ENCODE measurements around the gene TRMO. TPM values are rescaled to one million over a fixed set of nuclear protein-coding genes. Genes with fewer than 3 reads are reported as not detected.

Gene TRMO, protein sequence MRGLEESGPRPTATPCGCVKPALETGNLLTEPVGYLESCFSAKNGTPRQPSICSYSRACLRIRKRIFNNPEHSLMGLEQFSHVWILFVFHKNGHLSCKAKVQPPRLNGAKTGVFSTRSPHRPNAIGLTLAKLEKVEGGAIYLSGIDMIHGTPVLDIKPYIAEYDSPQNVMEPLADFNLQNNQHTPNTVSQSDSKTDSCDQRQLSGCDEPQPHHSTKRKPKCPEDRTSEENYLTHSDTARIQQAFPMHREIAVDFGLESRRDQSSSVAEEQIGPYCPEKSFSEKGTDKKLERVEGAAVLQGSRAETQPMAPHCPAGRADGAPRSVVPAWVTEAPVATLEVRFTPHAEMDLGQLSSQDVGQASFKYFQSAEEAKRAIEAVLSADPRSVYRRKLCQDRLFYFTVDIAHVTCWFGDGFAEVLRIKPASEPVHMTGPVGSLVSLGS
- polyA plus RNA-seq, result 19.3 TPM
- long read RNA-seq, donor 1, result 0 reads
- long read RNA-seq, donor 2, partial matches to known transcripts, result 1,412 of 1,468 reads
- long read RNA-seq, donor 2, other reads (novel, unspliced or antisense), result 52 of 1,468 reads
- long read RNA-seq, donor 3, result 0 reads
- long read RNA-seq, donor 4, result 0 reads
- long read RNA-seq, donor 5, partial matches to known transcripts, result 0 of 1 reads
- long read RNA-seq, donor 5, other reads (novel, unspliced or antisense), result 0 of 1 reads
- long read RNA-seq, donor 6, transcript TRMO-203 (5 exons, 1,647 nt), result major isoform, 7 of 8 reads
- long read RNA-seq, donor 6, partial matches to known transcripts, result 0 of 8 reads
- long read RNA-seq, donor 6, other reads (novel, unspliced or antisense), result 0 of 8 reads
- long read RNA-seq, donor 7, partial matches to known transcripts, result 0 of 4 reads
- long read RNA-seq, donor 7, other reads (novel, unspliced or antisense), result 0 of 4 reads
- long read RNA-seq, donor 8, transcript TRMO-203 (5 exons, 1,647 nt), result major isoform, 7 of 11 reads
- long read RNA-seq, donor 8, partial matches to known transcripts, result 0 of 11 reads
- long read RNA-seq, donor 8, other reads (novel, unspliced or antisense), result 0 of 11 reads
- long read RNA-seq, donor 9, transcript TRMO-203 (5 exons, 1,647 nt), result major isoform, 5 of 9 reads
- long read RNA-seq, donor 9, partial matches to known transcripts, result 0 of 9 reads
- long read RNA-seq, donor 9, other reads (novel, unspliced or antisense), result 0 of 9 reads
- long read RNA-seq, donor 10, partial matches to known transcripts, result 0 of 1 reads
- long read RNA-seq, donor 10, other reads (novel, unspliced or antisense), result 0 of 1 reads
- long read RNA-seq, donor 11, partial matches to known transcripts, result 0 of 2 reads
- long read RNA-seq, donor 11, other reads (novel, unspliced or antisense), result 0 of 2 reads

DNA sequence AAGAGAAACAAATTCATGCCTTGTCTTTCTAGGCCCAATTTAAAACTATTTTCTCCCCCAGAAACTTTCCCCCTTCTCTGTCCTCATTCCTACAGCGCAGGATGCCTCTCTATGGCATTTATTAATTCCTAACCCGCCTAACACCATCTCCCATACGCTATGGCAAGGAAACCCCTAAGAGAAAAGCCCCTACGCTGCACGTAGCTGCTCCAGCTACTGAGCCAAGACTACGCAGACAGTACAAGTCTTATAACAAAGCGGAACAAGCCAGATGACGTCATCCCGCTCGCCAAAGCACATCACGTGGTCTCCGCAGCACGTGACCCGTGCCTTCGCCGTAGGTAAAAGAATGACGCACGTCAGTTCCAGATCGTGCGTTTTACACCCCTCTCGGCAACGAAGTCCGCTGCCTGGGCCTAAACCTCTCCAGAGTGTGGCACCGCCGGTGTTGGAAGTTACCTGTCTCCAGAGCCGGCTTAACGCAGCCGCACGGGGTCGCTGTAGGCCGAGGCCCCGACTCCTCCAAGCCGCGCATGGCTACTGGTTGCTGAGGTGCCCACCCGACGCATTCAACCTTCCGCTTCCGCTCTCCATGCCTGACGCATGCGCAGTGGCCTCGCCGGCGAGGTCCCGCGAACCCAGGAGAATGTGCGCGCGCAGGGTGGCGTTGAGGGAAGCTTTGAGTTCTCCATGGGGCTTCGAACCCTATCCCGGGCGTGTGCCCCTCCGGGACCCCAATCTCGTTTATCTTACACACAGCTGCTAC, at the start of gene TRMO:
TSS of gene TRMO (minus strand) at position 542 of the 766 bp plus-strand sequence. CDS start at position 535, 7 bp downstream.
- H3K4me3 ChIP-seq (ENCODE audit: low read length), result peak within 1 kb of the TSS; percentile 52
- peaks cover 8% of the 10 kb centered on the region for H3K27me3 ChIP-seq (ENCODE audit: control insufficient read depth, insufficient read depth, low read length)
- no CpG with 5 or more reads among the region's 54 CpGs for WGBS (ENCODE audit: insufficient coverage, low lambda C conversion rate)
- peak within 1 kb of the TSS; percentile 86 for H3K27ac ChIP-seq (ENCODE audit: low read length)
- no peaks in the 10 kb centered on the region for H3K9me3 ChIP-seq (ENCODE audit: control insufficient read depth, low read depth, low read length)
- H3K36me3 ChIP-seq (ENCODE audit: control insufficient read depth, insufficient read depth, low read length), result no peaks in the 10 kb centered on the region
- H3K4me1 ChIP-seq (ENCODE audit: control insufficient read depth, insufficient read depth, low read length), result peaks cover 11% of the 10 kb centered on the region
- peak; percentile 98 to 99 for DNase-seq

DNA sequence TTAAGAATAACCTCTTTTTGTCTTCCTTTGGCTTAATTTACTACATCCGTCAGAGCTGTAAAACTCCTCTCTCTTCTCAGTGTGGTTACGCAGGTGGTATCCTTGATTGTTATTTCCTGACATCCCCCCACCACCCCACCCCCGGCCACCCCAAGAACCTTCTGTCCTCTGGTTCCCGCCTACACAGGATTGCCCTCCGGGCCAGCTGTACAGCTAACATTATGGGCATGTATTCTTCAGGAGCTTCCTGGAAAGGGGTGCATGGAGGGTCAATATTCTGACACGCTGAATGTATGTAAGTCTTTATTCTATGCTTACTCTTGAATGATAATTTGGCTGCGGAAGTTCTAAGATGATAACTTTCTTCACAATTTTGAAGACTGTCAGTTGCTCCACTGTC, 47.9 kb upstream of the TRMO start:
- peaks cover 3% of the 10 kb centered on the region for H3K27me3 ChIP-seq (ENCODE audit: control insufficient read depth, insufficient read depth, low read length)
- no peaks in the 10 kb centered on the region for H3K9me3 ChIP-seq (ENCODE audit: control insufficient read depth, low read depth, low read length)
- no peak overlapping the region for H3K4me3 ChIP-seq (ENCODE audit: low read length)
- no peak overlapping the region for H3K27ac ChIP-seq (ENCODE audit: low read length)
- H3K4me1 ChIP-seq (ENCODE audit: control insufficient read depth, insufficient read depth, low read length), result no peaks in the 10 kb centered on the region
- no peaks in the 10 kb centered on the region for H3K36me3 ChIP-seq (ENCODE audit: control insufficient read depth, insufficient read depth, low read length)
- DNase-seq, result no peak
- no CpG with 5 or more reads among the region's 7 CpGs for WGBS (ENCODE audit: insufficient coverage, low lambda C conversion rate)

DNA sequence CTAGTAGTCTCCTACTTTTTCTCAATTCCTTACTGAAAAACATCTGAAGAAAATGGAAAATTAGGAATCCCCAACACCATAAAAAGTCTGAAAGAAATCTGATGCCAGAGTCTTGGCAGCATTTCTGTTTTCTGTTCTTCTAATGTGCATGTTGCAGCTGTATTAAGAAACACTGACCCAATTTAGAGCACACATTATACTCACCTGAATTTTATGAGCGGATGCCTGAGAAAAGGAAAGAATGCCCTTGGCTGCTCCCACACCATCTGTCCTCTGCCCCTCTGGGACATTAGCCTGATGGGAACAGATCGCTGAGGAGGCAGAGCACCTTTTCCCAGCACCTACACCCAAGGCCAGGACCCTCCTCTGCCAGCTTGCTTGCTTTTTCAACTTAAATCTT, 46.7 kb upstream of the TRMO start:
- no peak for DNase-seq
- no peaks in the 10 kb centered on the region for H3K4me1 ChIP-seq (ENCODE audit: control insufficient read depth, insufficient read depth, low read length)
- H3K36me3 ChIP-seq (ENCODE audit: control insufficient read depth, insufficient read depth, low read length), result no peaks in the 10 kb centered on the region
- peaks cover 3% of the 10 kb centered on the region for H3K27me3 ChIP-seq (ENCODE audit: control insufficient read depth, insufficient read depth, low read length)
- H3K27ac ChIP-seq (ENCODE audit: low read length), result no peak overlapping the region
- no peaks in the 10 kb centered on the region for H3K9me3 ChIP-seq (ENCODE audit: control insufficient read depth, low read depth, low read length)
- no peak overlapping the region for H3K4me3 ChIP-seq (ENCODE audit: low read length)
- no CpG with 5 or more reads among the region's 2 CpGs for WGBS (ENCODE audit: insufficient coverage, low lambda C conversion rate)

DNA sequence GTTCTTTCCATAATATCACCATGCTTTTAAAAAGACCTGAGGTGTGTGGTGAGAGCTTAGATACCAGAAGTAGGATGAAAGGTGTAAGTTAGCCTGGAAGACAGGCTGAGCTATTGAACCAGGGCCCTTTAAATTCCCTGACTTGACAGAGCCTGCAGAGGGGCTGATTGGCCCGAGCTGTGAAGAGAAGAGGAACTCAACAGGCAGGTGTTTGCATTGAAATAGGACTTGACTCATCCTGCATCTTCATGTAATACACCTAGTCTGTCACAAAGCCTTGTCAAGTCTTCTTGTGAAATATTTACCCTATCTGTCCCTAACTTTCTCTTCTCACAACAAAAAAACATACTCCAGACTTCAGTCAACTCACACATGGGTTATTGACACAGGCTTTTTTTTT, 44.2 kb upstream of the TRMO start:
- Histone ChIP-seq H3K4me3 (ENCODE audit: low read length) (no peak overlapping the region), H3K4me1 (ENCODE audit: control insufficient read depth, insufficient read depth, low read length) (no peaks in the 10 kb centered on the region), H3K36me3 (ENCODE audit: control insufficient read depth, insufficient read depth, low read length) (no peaks in the 10 kb centered on the region), H3K9me3 (ENCODE audit: control insufficient read depth, low read depth, low read length) (no peaks in the 10 kb centered on the region), H3K27me3 (ENCODE audit: control insufficient read depth, insufficient read depth, low read length) (no peaks in the 10 kb centered on the region), H3K27ac (ENCODE audit: low read length) (no peak overlapping the region)
- no peak for DNase-seq
- WGBS (ENCODE audit: insufficient coverage, low lambda C conversion rate), result no CpG with 5 or more reads among the region's 1 CpG

DNA sequence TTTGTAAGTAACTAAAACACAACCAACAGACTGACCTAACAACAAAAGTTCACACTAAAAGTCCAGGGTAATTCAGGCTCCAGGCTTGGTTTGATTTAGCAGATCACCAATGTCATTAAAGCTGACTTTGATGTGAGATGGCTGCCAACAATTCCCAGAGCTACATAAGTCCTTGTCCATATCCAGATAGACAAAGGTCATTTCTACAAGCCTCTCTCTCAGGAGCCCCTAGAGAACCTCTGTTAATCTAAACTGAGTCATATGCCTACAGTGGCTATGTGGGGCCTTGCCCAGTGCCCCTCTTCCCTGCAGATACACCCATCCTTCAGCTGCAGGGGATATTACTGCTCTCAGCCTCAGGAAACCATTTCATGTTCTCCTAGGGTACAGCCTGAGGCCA, 42.6 kb upstream of the TRMO start:
- Histone ChIP-seq H3K4me1 (ENCODE audit: control insufficient read depth, insufficient read depth, low read length) (no peaks in the 10 kb centered on the region), H3K27ac (ENCODE audit: low read length) (no peak overlapping the region), H3K4me3 (ENCODE audit: low read length) (no peak overlapping the region), H3K36me3 (ENCODE audit: control insufficient read depth, insufficient read depth, low read length) (no peaks in the 10 kb centered on the region), H3K27me3 (ENCODE audit: control insufficient read depth, insufficient read depth, low read length) (no peaks in the 10 kb centered on the region), H3K9me3 (ENCODE audit: control insufficient read depth, low read depth, low read length) (no peaks in the 10 kb centered on the region)
- DNase-seq, result no peak

DNA sequence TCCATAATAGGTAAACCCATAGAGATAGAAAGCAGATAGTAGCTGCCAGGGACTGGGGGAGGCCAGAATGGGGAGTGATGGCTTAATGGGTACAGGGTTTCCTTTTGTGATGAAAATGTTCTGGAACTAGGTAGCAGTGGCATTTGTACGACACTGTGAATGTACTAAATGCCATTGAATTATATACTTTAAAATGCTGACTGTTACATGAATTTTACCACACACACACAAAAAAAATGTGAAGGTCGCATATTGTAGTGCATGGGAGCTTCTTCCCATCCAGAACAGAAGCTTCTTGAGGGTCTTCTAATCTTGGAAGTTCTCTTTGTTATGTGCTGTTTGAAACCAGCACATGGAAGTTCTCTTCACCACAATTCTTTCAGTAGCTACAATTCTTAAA, 40.9 kb upstream of the TRMO start:
- DNase-seq, result no peak
- no peaks in the 10 kb centered on the region for H3K9me3 ChIP-seq (ENCODE audit: control insufficient read depth, low read depth, low read length)
- H3K27ac ChIP-seq (ENCODE audit: low read length), result no peak overlapping the region
- H3K36me3 ChIP-seq (ENCODE audit: control insufficient read depth, insufficient read depth, low read length), result no peaks in the 10 kb centered on the region
- H3K4me3 ChIP-seq (ENCODE audit: low read length), result no peak overlapping the region
- H3K4me1 ChIP-seq (ENCODE audit: control insufficient read depth, insufficient read depth, low read length), result no peaks in the 10 kb centered on the region
- H3K27me3 ChIP-seq (ENCODE audit: control insufficient read depth, insufficient read depth, low read length), result no peaks in the 10 kb centered on the region
- WGBS (ENCODE audit: insufficient coverage, low lambda C conversion rate), result no CpG with 5 or more reads among the region's 2 CpGs

DNA sequence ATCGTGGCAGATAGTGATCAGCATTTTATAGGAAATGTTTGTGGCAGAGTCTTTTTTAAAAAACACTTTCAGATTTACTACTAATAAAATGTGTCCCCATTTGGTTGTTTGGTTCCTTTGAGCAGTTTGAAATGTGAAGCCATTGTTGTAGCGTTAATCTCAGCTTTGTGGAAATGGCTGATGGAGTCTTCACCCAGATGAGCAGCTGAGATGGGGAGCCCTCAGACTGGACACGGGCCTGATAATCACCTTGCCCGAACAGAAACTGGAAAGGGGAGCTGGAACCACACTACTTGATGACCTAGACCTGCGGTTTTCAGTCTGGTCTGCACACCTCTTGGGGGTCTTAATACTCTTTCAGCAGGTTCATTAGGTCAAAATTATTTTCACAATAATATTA, 40.3 kb upstream of the TRMO start:
- Histone ChIP-seq H3K27me3 (ENCODE audit: control insufficient read depth, insufficient read depth, low read length) (no peaks in the 10 kb centered on the region), H3K9me3 (ENCODE audit: control insufficient read depth, low read depth, low read length) (no peaks in the 10 kb centered on the region), H3K27ac (ENCODE audit: low read length) (no peak overlapping the region), H3K4me3 (ENCODE audit: low read length) (no peak overlapping the region), H3K4me1 (ENCODE audit: control insufficient read depth, insufficient read depth, low read length) (no peaks in the 10 kb centered on the region), H3K36me3 (ENCODE audit: control insufficient read depth, insufficient read depth, low read length) (no peaks in the 10 kb centered on the region)
- WGBS (ENCODE audit: insufficient coverage, low lambda C conversion rate), result no CpG with 5 or more reads among the region's 5 CpGs
- no peak for DNase-seq

DNA sequence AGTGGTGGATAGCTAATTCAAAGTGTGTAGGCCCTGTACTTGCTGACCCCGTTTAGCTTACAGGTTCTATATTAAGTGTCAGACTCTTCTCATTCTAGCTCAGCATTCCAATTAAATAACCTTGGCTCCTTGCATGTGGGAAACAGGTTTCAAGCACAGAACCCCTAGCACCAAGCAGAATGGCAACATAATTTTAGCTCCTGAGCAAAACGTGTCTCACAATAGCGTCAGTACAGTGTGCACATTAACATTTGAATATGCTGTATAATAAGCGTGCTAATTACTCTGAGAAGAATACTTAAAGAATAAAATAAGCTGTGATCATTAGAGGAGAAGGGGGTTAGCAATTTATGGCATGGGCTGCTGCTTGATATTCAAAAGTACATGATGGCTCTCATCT, 39.8 kb upstream of the TRMO start:
- H3K4me1 ChIP-seq (ENCODE audit: control insufficient read depth, insufficient read depth, low read length), result no peaks in the 10 kb centered on the region
- no peak overlapping the region for H3K27ac ChIP-seq (ENCODE audit: low read length)
- no peak for DNase-seq
- H3K9me3 ChIP-seq (ENCODE audit: control insufficient read depth, low read depth, low read length), result no peaks in the 10 kb centered on the region
- 78% methylated on average over 3 of the region's 4 CpGs for WGBS (ENCODE audit: insufficient coverage, low lambda C conversion rate)
- H3K27me3 ChIP-seq (ENCODE audit: control insufficient read depth, insufficient read depth, low read length), result no peaks in the 10 kb centered on the region
- no peaks in the 10 kb centered on the region for H3K36me3 ChIP-seq (ENCODE audit: control insufficient read depth, insufficient read depth, low read length)
- no peak overlapping the region for H3K4me3 ChIP-seq (ENCODE audit: low read length)

DNA sequence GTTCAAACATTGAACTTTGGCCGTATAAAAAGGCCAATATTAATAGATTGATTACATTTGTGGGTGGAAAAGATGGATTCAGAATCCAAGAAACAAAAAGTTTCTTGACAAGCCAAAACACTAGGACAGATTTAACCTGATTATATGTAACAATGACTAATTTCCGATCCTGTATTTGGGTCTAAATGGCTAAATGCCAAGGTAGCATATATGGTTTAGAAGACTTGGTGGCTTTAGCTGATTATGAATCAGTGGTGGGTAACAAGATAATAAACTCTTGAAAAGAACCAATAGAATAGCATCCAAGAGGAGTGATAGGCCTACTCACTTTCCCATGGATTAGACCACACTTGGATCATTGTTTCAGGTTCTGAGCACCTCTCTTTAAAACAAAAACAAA, 39.1 kb upstream of the TRMO start:
- no CpG with 5 or more reads among the region's 2 CpGs for WGBS (ENCODE audit: insufficient coverage, low lambda C conversion rate)
- no peaks in the 10 kb centered on the region for H3K36me3 ChIP-seq (ENCODE audit: control insufficient read depth, insufficient read depth, low read length)
- H3K4me1 ChIP-seq (ENCODE audit: control insufficient read depth, insufficient read depth, low read length), result no peaks in the 10 kb centered on the region
- no peak overlapping the region for H3K4me3 ChIP-seq (ENCODE audit: low read length)
- H3K27ac ChIP-seq (ENCODE audit: low read length), result no peak overlapping the region
- H3K9me3 ChIP-seq (ENCODE audit: control insufficient read depth, low read depth, low read length), result no peaks in the 10 kb centered on the region
- no peaks in the 10 kb centered on the region for H3K27me3 ChIP-seq (ENCODE audit: control insufficient read depth, insufficient read depth, low read length)
- DNase-seq, result no peak
